Skeletal muscle tissue (tissue), 4 donors: ENCODE data around the gene PHACTR1. TPM values are rescaled to one million over a fixed set of nuclear protein-coding genes. Genes with fewer than 3 reads are reported as not detected.

Experiments
- H3K27ac ChIP-seq: one replicate; pipeline ENCODE4 v1.7.0; 2013; ENCODE audit warnings: mild to moderate bottlenecking, low read depth, low read length, inconsistent platforms
- H3K27me3 ChIP-seq, 3 donors: one replicate each; pipeline ENCODE4 v1.7.0; 2013; ENCODE audit warnings: low read length in 3 of 3; ENCODE audit not compliant: control insufficient read depth in 3 of 3, insufficient read depth in 3 of 3
- H3K36me3 ChIP-seq, 3 donors: one replicate each; pipeline ENCODE4 v1.7.0; 2013; ENCODE audit warnings: low read length in 3 of 3; ENCODE audit not compliant: control insufficient read depth in 3 of 3, insufficient read depth in 3 of 3
- H3K4me1 ChIP-seq, 3 donors: one replicate each; pipeline ENCODE4 v1.7.0; 2013; ENCODE audit warnings: low read length in 3 of 3, mild to moderate bottlenecking in 3 of 3; ENCODE audit not compliant: control insufficient read depth in 3 of 3, insufficient read depth in 3 of 3
- H3K4me3 ChIP-seq, 3 donors: one replicate each; pipeline ENCODE4 v1.7.0; 2013; ENCODE audit warnings: low read length in 3 of 3
- H3K9ac ChIP-seq, 3 donors: one replicate each; pipeline ENCODE4 v1.7.0; 2013; ENCODE audit warnings: low read length in 3 of 3, mild to moderate bottlenecking in 3 of 3, moderate library complexity in 2 of 3, low read depth in 1 of 3
- H3K9me3 ChIP-seq, 3 donors: one replicate each; pipeline ENCODE4 v1.7.0; 2013; ENCODE audit warnings: low read length in 3 of 3; ENCODE audit not compliant: control insufficient read depth in 3 of 3
- total RNA-seq: library from RNA; depleted of rRNA; stranded (reverse); fragments of >200 nt; gene quantifications from one replicate; pipeline ENCODE4 v1.2.3, GENCODE V29; 2014
- donor health status: Osteomylitis.

Gene PHACTR1
- total RNA-seq, 1 donor from 2014 or later, result 5.7 TPM

- Histone ChIP-seq H3K9me3 (no peaks in the 10 kb centered on the region), H3K27ac (no peak overlapping the region), H3K9ac (no peak overlapping the region), H3K4me3 (no peak overlapping the region), H3K36me3 (no peaks in the 10 kb centered on the region), H3K27me3 (no peaks in the 10 kb centered on the region), H3K4me1 (no peaks in the 10 kb centered on the region)
These were observed 488.5 kb downstream of the PHACTR1 start for GRCh38 chr6:13205106-13205505.

GRCh38 chr6:13212096-13212495 is 495.5 kb downstream of the PHACTR1 start:
- Histone ChIP-seq H3K9me3 (peaks cover 0 to 2% (median 0%) of the 10 kb centered on the region in 3 donors), H3K4me1 (peaks cover 0 to 2% (median under 1%) of the 10 kb centered on the region in 3 donors), H3K9ac (no peak overlapping the region), H3K36me3 (no peaks in the 10 kb centered on the region), H3K27ac (no peak overlapping the region), H3K4me3 (no peak overlapping the region), H3K27me3 (no peaks in the 10 kb centered on the region)

- H3K27ac ChIP-seq, result no peak overlapping the region
- H3K27me3 ChIP-seq, result no peaks in the 10 kb centered on the region
- H3K4me1 ChIP-seq, result peaks cover 0 to 5% (median 2%) of the 10 kb centered on the region in 3 donors
- H3K4me3 ChIP-seq, result no peak overlapping the region
- H3K36me3 ChIP-seq, result no peaks in the 10 kb centered on the region
- peaks cover 0 to 2% (median 0%) of the 10 kb centered on the region in 3 donors for H3K9me3 ChIP-seq
- no peak overlapping the region for H3K9ac ChIP-seq
These were observed 496.0 kb downstream of the PHACTR1 start for GRCh38 chr6:13212538-13212937.

- H3K9ac ChIP-seq, result no peak overlapping the region
- peaks cover 0 to 2% (median 0%) of the 10 kb centered on the region in 3 donors for H3K9me3 ChIP-seq
- H3K27me3 ChIP-seq, result no peaks in the 10 kb centered on the region
- no peak overlapping the region for H3K27ac ChIP-seq
- peaks cover 0 to 5% (median 2%) of the 10 kb centered on the region in 3 donors for H3K4me1 ChIP-seq
- H3K36me3 ChIP-seq, result no peaks in the 10 kb centered on the region
- no peak overlapping the region for H3K4me3 ChIP-seq
These were observed 498.8 kb downstream of the PHACTR1 start for GRCh38 chr6:13215390-13215789.

- H3K4me1 ChIP-seq, result peaks cover 0 to 5% (median 2%) of the 10 kb centered on the region in 3 donors
- peaks cover 0 to 2% (median 0%) of the 10 kb centered on the region in 3 donors for H3K9me3 ChIP-seq
- no peak overlapping the region for H3K27ac ChIP-seq
- no peaks in the 10 kb centered on the region for H3K27me3 ChIP-seq
- no peak overlapping the region for H3K9ac ChIP-seq
- no peaks in the 10 kb centered on the region for H3K36me3 ChIP-seq
- no peak overlapping the region for H3K4me3 ChIP-seq
These were observed 499.9 kb downstream of the PHACTR1 start for GRCh38 chr6:13216236-13217014.

- H3K4me1 ChIP-seq, result peaks cover 0 to 5% (median 2%) of the 10 kb centered on the region in 3 donors
- H3K36me3 ChIP-seq, result no peaks in the 10 kb centered on the region
- H3K27me3 ChIP-seq, result no peaks in the 10 kb centered on the region
- no peaks in the 10 kb centered on the region for H3K9me3 ChIP-seq
- H3K9ac ChIP-seq, result no peak overlapping the region
- no peak overlapping the region for H3K27ac ChIP-seq
- H3K4me3 ChIP-seq, result no peak overlapping the region
These were observed 500.8 kb downstream of the PHACTR1 start for GRCh38 chr6:13217206-13217905.

- Histone ChIP-seq H3K9me3 (no peaks in the 10 kb centered on the region), H3K27ac (no peak overlapping the region), H3K4me1 (peaks cover 0 to 5% (median 2%) of the 10 kb centered on the region in 3 donors), H3K9ac (no peak overlapping the region), H3K36me3 (no peaks in the 10 kb centered on the region), H3K4me3 (no peak overlapping the region), H3K27me3 (no peaks in the 10 kb centered on the region)
These were observed 503.7 kb downstream of the PHACTR1 start for GRCh38 chr6:13220266-13220665.

- peaks cover 0 to 3% (median 2%) of the 10 kb centered on the region in 3 donors for H3K4me1 ChIP-seq
- no peaks in the 10 kb centered on the region for H3K36me3 ChIP-seq
- no peak overlapping the region for H3K9ac ChIP-seq
- no peaks in the 10 kb centered on the region for H3K9me3 ChIP-seq
- no peak overlapping the region for H3K4me3 ChIP-seq
- H3K27me3 ChIP-seq, result no peaks in the 10 kb centered on the region
- no peak overlapping the region for H3K27ac ChIP-seq
These were observed 505.5 kb downstream of the PHACTR1 start for GRCh38 chr6:13222048-13222447.

- Histone ChIP-seq H3K4me3 (no peak overlapping the region), H3K9ac (no peak overlapping the region), H3K27me3 (no peaks in the 10 kb centered on the region), H3K36me3 (no peaks in the 10 kb centered on the region), H3K4me1 (no peaks in the 10 kb centered on the region), H3K9me3 (no peaks in the 10 kb centered on the region), H3K27ac (no peak overlapping the region)
These were observed 509.5 kb downstream of the PHACTR1 start for GRCh38 chr6:13226071-13226470.
